Iris pigment epithelial cell (primary cell): ENCODE data around the gene TSACC.
"Not testable (repeated sequence)": the region's sequence is repeated elsewhere in the genome, so short reads cannot be mapped to it uniquely, and the experiment has no call there.

ENCODE experiments used
- DNase-seq: peaks from one replicate; pipeline ENCODE4 v3.0.0-alpha.2; 2011; ENCODE audit warnings: low read depth

Gene TSACC

GRCh38 chr1:156338180-156338976, at the start of gene TSACC, which contains the start of gene CCT3:
TSACC (plus strand) TSS chr1:156338526; CDS start chr1:156339758, 1,232 bp downstream.
CCT3 (minus strand) TSS chr1:156338292; CDS start chr1:156338184, 108 bp downstream.
- DNase-seq, result peak; percentile 100

- no peak for DNase-seq
Observed at GRCh38 chr1:156289857-156290256, 48.5 kb upstream of the TSACC start.

- peak; percentile 87 for DNase-seq
Observed at GRCh38 chr1:156291226-156292061, 46.9 kb upstream of the TSACC start.

- no peak for DNase-seq
Observed at GRCh38 chr1:156293098-156293434, 45.3 kb upstream of the TSACC start.

- no peak for DNase-seq
Observed at GRCh38 chr1:156293895-156294294, 44.4 kb upstream of the TSACC start.

- peak; percentile 70 for DNase-seq
Observed at GRCh38 chr1:156295391-156295947, 42.9 kb upstream of the TSACC start, which contains the start of gene GLMP. GLMP (minus strand) TSS chr1:156295679; CDS start chr1:156295645, 34 bp downstream.

- no peak for DNase-seq
Observed at GRCh38 chr1:156298852-156299357, 39.4 kb upstream of the TSACC start, which contains the start of gene VHLL. VHLL (minus strand) TSS chr1:156299307; CDS start chr1:156299189, 118 bp downstream.

GRCh38 chr1:156303241-156303640, 35.1 kb upstream of the TSACC start:
- DNase-seq, result no peak

GRCh38 chr1:156305215-156305614, 33.1 kb upstream of the TSACC start:
- DNase-seq, result no peak

- DNase-seq, result peak; percentile 81
Observed at GRCh38 chr1:156308078-156308477, 30.2 kb upstream of the TSACC start.

- DNase-seq, result peak; percentile 58
Observed at GRCh38 chr1:156310962-156311361, 27.4 kb upstream of the TSACC start.

GRCh38 chr1:156316909-156317308, 21.4 kb upstream of the TSACC start:
- DNase-seq, result no peak

- peak; percentile 27 for DNase-seq
Observed at GRCh38 chr1:156319664-156320063, 18.7 kb upstream of the TSACC start.

GRCh38 chr1:156320560-156320959, 17.8 kb upstream of the TSACC start:
- DNase-seq, result peak; percentile 38

GRCh38 chr1:156323179-156323578, 15.1 kb upstream of the TSACC start:
- DNase-seq, result peak; percentile 64

- DNase-seq, result no peak
Observed at GRCh38 chr1:156336242-156336641, 2.1 kb upstream of the TSACC start.

GRCh38 chr1:156337052-156337887, 1.1 kb upstream of the TSACC start:
- no peak for DNase-seq

GRCh38 chr1:156337888-156338179, 492 bp upstream of the TSACC start:
- DNase-seq, result no peak

GRCh38 chr1:156342166-156342955, 4.0 kb downstream of the TSACC start:
- DNase-seq, result peak; percentile 31

GRCh38 chr1:156344409-156344808, 6.1 kb downstream of the TSACC start:
- no peak for DNase-seq

- not testable (repeated sequence) for DNase-seq
Observed at GRCh38 chr1:156346035-156346434, 7.7 kb downstream of the TSACC start.
